Activated CD8-positive, alpha-beta memory T cell treated with anti-CD3 and anti-CD28 coated beads, Interleukin-2, amount 50 U/mL, for 24 hours (primary cell): ENCODE measurements around the gene CCDC73.
"Not testable (repeated sequence)": the region's sequence is repeated elsewhere in the genome, so short reads cannot be mapped to it uniquely, and the experiment has no call there.

Experiments used
- DNase-seq: peaks from one replicate; pipeline ENCODE4 v3.0.0-alpha.2; 2020; ENCODE audit errors: extremely low read depth

Gene CCDC73

DNA sequence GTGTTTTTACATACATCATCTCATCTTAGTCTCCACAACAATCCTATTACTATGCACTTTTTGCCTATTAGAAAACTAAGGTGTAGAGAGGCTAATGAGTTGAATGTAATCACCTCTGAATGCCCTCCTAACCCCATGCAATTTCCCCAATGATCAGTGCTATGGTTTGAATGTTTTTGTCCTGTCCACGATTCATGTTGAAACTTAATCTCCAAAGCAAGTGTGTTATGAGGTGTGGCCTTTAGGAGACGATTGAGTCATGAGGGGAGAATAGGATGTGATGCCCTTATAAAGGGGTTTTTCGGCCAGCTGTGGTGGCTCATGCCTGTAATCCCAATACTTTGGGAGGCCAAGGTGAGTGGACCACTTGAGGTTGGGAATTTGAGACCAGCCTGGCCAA lies 2.0 kb upstream of the CCDC73 start:
- no peak for DNase-seq

DNA sequence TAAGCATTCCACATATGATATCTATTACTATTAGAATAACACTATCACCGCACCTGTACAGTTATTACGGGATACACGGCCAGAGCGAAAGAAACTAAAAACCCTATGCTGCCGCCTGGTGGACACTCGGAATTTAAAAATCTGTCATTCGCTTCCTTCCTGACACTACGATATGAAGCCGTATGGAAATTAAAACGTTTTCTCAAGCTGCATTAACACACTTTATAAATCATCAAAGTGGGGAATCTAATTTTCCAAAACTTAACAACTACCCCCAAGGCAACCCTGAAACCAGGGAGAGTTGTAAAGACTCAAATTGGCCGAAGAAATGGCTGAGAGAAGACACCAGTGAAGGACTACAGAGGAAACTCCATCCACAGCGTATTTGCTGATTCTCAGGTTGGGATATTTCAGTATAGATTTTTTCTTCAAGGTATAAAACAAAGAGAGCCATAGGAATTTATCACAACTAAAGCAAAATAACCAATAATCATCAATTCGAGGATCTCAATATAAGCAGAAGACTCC lies 1.4 kb downstream of the CCDC73 start:
- DNase-seq = peak; percentile 26

DNA sequence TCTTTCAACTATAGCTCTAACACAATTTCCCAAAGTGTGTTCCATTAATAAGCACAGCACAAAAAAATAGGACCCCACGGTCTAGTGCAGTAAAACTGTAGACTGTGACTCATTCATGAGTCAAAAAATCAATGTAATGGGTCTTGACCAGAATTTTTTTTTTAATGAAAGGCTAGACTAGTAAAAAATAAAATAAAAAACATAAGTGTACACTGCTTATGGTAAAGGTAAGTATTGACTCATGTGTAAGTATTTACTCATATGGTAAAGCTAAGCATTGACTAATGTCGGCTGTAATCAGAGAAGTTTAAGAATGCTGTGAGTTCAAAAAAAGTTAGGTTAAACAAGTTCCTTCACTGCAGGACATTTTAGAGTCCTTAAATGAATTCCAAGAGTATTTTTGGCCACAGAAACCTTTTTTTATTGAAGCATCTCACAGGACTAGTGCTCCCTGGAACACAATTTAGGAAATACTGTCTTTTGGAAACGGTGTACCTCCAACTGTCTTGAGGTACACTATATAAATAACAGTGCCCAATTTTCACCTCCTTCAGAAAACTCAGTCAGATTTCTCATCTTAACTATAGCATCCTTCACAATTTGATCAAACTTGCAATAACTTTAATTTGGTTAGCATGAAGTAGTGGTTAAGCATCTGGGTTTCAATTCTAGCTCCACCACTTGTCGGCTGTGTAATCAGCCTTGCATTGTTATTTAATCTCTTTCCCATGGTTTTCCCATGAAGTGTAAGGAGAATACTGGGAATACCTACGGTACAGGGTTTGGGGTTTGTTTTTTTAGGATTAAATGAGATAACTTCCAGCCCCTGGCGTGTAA lies 2.1 kb downstream of the CCDC73 start:
- no peak for DNase-seq

DNA sequence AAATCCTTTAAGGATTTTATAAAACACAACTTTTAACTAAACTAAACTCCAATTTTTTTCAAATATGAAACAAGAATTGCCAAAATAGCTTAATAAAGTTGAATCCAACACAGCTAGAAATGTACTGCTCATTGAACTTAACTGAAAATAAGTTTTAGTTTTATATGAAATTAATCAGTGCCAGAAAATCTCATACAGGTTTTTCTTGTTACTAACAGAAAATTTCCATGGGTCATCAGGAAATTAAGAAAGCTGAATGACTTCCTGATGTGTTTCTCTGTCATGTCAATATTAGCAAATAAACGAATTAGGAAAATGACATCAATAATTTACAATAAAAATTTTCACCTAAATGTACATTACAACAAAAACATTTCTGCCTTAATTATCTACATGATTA lies 3.5 kb downstream of the CCDC73 start:
- no peak for DNase-seq

DNA sequence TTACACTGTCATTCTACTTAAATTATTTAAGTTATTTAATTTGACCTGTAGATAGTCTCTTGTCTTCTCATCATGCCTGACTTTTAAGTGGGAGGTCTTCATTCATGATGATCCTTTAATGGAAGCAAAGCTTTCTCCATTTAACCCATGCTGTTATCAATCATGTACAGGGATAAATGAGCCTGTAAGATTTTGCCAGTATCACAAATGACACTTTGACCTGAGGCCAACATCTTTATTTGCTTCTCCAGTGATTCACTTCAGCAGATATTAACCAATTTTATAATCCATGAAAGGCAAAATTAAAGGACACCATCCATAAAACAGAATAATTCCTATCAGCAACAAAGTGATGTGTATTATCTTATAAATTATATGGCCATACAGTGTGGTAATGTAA lies 7.7 kb downstream of the CCDC73 start:
- no peak for DNase-seq

DNA sequence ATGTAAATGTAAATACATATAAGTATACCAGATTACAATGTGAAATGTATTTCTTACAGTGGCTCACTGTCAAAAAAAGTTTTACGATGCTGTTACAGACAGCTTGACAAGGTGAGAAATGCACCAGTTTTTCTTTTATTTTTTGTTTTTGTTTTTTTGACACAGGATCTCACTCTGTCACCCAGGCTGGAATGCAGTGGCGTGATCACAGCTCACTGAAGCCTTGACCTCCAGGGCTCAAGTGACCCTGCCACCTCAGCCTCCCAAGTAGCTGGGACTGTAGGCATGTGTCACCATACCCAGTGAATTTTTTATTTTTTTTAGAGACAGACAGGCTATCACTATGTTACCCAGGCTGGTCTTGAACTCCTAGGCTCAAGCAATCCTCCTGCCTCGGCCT lies 9.2 kb downstream of the CCDC73 start:
- no peak for DNase-seq

DNA sequence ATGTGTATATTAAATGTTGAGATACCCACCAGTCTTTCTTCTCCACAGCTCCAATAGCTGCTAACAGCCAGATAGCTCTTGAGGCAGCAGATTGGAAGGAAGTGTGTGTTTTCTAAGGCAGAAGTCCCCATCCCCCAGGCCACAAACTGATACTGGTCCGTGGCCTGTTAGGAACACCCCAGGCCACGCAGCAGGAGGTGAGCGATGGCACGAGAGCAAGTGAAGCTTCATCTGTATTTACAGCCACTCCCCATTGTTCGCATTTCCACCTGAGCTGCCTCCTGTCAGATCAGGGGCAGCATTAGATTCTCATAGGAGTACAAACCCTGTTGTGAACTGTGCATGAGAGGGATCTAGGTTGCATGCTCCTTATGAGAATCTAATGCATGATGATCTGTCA lies 12.7 kb downstream of the CCDC73 start:
- DNase-seq = no peak

DNA sequence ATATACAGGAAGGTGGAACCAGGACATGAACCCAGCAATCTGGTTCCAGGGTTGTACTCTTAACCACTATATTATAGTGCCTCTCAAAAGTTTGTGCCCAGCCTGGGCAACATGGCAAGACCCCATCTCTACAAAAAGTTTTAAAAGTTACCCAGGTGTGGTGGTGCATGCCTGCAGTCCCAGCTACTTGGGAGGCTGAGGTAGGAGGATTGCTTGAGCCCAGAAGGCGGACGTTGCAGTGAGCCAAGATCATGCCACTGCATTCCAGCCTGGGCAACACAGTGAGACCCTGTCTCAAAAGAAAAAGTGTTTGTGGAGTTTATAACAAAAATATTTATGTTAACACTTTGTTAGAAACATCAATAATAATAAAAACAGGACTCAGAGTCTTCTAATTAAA lies 13.6 kb downstream of the CCDC73 start:
- DNase-seq = not testable (repeated sequence)

DNA sequence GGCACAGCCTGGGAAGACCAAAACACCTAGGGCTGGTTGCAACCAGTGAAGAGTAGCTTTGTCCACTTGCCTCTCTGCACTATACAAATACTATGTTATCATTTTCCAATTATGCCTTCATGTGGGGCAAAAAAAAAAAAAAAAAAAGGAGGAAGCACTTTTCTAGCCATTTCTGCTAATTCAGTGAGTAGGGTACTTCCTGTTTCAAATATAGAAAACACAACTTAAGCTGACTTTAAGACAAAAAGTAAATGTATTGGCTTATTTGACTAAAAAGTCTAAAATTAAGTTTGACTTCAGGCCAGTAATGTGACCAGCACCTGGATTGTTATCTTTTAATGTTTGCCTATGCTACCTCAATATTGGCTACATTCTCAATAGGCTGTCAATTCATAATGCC lies 15.3 kb downstream of the CCDC73 start:
- DNase-seq = no peak

DNA sequence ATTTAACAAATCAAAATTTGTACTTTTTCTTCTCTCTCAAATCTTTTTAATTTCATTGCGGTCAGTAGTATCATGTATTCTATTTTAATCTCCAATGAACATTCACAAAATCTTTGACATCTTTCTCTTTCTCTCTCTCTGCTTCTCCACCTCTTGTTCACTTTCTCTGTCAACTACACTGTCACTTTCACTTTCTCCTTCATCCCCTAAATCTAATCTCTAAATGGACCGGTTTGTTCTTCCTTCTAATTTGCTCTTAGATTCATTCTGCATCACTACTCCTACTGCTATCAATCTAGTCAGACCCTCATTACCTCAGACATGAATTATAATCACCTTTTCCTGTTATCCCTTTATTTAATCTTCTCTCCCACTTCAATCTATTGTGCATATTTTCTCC lies 18.6 kb downstream of the CCDC73 start:
- no peak for DNase-seq

DNA sequence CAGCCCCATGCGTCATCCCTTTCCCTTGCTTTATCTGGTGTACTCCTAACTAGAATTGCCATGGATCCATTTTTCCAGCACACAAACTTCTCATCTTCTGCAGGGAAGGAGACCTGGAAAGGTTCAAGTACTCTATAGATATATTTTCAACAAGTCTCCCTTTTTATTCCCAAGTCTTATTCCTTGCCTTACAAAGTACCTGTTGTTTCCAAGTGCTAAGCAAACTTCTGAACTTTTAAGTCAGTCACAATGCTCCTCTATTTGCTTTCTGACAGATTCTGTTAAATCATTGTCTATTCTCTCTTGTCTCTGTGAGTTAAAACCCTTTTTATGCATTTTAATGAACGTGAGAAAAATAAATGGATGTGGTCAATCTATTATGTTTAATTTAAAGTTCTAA lies 20.4 kb downstream of the CCDC73 start:
- no peak for DNase-seq

DNA sequence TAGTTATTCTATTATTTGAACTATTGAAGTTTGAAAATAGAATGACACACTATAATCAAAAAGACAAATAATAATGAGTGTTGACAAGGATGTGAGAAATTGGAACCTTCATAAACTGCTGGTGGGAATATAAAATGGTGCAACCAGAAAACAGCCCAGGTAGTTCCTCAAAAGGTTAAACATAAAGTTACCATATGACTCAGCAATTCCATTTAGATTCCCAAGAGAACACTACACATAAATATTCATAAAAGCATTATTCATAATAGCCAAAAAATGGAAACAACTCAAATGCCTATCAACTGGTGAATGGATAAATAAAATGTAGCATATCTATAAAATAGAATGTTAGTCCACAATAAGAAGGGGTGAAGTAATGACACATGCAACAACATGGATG lies 21.7 kb downstream of the CCDC73 start:
- DNase-seq = no peak

DNA sequence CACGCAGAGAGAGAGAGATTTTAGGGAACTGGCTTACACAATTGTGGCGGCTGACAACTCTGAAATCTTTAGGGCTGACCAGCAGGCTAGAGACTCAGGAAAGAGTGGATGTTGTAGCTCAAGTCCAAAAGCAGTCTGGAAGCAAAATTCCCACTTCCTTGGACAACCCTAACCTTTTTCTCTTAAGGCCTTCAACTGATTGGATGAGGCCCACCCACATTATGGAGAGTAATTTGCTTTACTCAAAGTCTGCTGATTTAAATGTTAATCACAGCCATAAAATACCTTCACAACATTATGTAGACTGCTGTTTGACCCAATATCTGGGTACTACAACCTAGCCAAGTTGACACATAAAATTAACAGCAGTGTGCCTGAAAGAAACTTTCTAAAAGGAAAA lies 32.7 kb downstream of the CCDC73 start:
- DNase-seq = not testable (repeated sequence)

DNA sequence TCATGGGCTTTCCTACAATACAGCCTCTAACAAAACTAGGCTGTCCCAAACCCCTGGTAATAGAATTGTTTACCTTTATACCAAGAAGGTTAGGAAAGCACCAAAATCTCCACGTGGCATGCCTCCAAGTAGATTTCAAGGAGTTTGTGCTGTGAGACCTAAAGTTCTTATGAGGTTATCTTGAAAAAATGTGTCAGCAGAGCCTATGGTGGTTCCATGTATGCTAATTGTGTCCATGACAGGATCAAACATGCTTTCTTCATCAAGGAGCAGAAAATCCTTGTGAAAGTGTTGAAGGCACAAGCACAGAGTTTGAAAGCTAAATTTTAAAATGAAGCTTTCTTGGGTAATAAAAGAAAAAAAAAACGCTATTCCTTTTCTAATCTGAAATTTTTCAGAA lies 36.2 kb downstream of the CCDC73 start:
- no peak for DNase-seq

DNA sequence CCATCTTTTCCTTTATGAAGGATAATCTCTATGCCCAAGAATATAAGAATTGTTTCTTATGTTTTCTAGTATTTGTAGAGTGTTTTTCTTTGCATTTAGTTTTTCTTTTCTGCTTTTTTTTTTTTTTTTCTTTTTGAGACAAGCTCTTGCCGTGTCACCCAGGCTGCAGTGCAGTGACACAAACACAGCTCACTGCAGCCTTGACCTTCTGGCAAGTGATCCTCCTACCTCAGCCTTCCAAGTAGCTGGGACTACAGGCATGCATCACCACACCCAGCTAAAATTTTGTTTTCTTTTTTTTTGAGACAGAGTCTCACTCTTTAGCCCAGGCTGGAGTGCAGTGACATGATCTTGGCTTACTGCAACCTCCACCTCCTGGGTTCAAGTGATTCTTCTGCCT lies 41.3 kb downstream of the CCDC73 start:
- DNase-seq = not testable (repeated sequence)

DNA sequence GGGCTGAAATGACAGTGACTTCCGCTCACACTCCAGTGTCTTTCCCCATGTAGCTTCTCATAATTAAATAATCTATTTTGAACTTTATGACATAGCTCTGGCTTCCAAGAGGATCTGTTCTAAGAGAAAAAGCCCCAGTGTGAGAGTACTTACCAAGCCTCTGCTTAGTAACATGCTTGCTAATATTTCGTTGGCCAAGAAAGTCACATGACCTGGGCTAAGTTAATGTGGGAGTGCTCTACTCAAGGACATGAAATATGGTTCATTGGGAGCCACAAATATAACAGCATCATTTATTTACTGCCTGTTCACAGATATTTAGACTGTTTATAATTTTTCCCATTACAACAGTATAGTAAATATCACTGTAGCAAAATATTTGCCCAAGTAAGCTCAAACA lies 42.5 kb downstream of the CCDC73 start:
- no peak for DNase-seq

DNA sequence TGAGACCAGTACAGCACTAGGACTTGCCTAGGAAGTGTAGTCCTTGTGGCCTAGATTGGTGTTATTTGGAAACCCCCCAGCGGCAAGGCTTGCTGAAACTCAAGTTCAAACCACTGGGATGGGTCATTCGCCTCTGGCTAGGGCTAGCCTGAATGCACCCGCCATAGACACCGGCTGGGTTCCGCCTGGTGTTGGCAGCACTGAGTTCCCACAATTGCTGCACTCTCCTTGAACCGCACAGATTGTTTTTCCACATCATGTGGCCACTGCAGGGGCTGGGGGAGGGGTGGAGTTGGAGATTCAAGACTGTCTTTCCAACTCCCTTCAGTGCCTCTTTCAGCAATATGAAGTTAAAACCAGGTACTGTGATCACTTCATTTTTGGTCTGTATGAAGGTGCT lies 43.1 kb downstream of the CCDC73 start:
- no peak for DNase-seq

DNA sequence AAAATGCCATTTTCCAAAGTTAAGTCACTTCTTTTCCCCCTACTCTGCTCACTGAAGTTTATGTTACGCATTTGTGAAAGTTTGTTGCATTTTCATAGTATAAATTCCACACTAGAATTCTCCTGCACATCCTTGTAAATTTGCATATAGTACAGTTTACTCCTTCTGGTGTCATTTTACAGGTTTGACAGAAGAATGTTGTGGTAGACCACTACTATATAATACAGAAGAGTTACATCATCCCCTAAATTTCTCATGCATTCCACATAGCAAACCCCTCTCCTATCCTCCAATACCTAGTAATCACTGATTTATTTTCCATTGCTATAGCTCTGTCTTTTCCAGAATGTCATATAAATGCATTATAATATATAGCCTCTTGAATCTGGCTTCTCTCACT lies 64.5 kb downstream of the CCDC73 start:
- no peak for DNase-seq

DNA sequence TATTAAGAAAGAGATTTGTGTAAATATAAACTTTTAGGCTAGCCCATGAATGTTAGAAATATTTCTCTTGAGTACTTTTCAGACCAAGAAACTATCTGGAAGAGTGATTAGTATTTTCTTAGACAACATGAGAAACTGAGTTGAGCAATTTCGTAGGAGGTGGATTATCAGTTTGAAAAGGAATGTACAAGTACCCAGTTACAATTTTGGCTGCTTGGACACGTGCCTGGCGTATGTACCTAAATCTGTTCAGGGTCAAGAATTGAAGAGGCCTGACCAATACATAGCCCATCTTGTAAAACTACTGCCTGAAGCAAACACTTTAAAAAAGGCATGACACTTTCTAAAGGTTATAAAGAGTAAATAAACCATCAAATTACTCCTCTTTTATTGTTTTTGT lies 71.1 kb downstream of the CCDC73 start:
- DNase-seq = no peak

DNA sequence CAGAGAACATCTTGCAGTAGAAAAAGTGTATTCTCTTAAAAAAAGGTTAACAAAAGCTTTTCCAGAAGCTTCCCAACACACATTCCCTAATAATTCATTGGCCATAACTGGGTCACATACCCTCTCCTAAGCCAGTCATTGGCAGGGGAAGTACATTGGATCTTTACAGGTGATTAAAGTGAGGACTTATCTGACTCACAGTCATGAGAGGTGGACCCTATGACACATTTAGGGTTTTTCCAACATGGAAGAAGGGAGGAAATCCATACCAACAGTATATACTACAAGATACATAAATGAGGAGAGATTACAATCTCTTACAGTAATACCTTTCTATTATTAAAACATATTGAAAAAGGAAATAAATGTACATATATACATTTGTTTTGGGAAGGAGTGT lies 72.2 kb downstream of the CCDC73 start:
- DNase-seq = no peak

DNA sequence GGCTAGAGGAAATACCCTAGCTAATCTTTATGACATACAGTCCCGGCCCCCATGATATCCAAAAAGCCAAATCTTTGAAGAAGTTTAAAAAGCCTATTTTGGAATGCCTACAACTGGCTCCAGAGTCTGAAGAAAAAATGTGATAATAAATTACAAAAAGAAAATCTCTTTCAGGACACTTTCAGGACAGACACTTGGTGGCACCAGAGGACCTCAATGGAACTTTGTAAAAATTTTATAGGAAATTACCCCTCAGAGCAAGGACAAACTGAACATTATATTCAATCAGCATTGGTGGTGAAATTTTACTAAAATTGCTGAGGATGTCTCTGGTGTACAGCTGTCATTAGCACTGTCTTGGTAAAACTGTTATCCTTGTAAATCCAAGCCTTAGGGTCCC lies 81.0 kb downstream of the CCDC73 start:
- DNase-seq = no peak

DNA sequence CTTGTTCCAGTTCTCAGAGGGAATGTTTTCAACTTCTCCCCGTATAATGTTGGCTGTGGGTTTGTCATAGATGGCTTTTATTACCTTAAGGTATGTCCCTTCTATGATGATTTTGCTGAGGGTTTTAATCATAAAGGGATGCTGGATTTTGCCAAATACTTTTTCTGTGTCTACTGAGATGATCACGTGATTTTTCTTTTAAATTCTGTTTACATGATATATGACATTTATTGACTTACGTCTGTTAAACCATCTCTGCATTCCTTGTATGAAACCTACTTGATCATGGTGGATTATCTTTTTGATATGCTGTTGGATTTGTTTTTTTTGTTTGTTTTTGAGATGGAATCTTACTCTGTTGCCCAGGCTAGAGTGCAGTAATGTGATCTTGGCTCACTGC lies 85.5 kb downstream of the CCDC73 start:
- DNase-seq = not testable (repeated sequence)

DNA sequence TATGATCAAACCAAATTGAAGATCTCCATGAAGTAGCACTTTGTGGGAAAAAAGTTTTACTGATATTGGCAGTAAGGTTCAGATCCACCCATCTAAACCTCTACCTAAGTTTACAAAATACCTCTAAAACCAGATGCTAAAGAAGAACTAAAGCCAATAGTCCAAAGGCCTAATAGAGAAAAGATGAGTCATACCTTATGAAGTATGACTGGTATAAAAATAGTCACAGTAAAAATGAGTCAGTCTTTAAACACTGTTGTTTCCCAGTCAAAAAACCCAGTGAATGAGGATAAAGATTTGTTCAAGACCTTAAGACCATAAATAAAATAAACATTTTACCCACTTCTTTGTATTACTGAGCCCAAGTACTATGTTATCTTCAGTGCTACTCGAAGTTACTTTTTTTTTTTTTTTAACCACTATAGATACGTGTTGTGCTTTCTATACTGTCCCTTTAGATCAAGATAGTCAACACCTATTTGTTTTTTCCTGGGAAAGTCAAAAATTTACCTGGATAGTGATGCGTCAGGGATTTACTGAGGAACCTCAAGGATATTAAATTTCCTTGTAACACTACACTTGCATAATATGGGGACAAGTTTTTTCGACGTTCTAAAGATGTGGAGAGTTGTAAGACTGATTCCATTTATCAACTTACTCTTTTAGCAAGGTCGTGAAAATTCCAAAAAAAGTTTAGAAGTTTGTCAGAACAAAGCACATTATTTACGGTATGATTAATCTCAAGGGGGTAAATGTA lies 87.3 kb downstream of the CCDC73 start:
- DNase-seq = no peak
